Gastroesophageal sphincter (tissue), 4 donors: Measurements from ENCODE around the gene COX5B. TPM values are rescaled to one million over a fixed set of nuclear protein-coding genes. Genes with fewer than 3 reads are reported as not detected.

Experiments
- ATAC-seq: fragments of 150-250 bp; one replicate; pipeline ENCODE4 v1.9.1; 2016; ENCODE audit warnings: mild to moderate bottlenecking, moderate library complexity
- H3K27ac ChIP-seq, 4 donors: fragments of 200-600 bp; sonication (generic) in 3 of 4; 1 replicate in 3 of 4; 2 replicates in 1 of 4; pipeline ENCODE4 v1.5.1; 2016 to 2019
- H3K27me3 ChIP-seq: fragments of 200-600 bp; sonication (generic); one replicate; pipeline ENCODE4 v1.5.1; 2019
- H3K36me3 ChIP-seq, 2 donors: fragments of 200-600 bp; sonication (generic); one replicate each; pipeline ENCODE4 v1.5.1; 2019; ENCODE audit warnings: control low read depth in 1 of 2
- H3K4me1 ChIP-seq, 3 donors: fragments of 200-600 bp; sonication (generic); 1 replicate in 2 of 3; 2 replicates in 1 of 3; pipeline ENCODE4 v1.5.1; 2016 to 2019; ENCODE audit warnings: control low read depth in 2 of 3
- H3K4me3 ChIP-seq, 2 donors: fragments of 200-600 bp; sonication (generic); one replicate each; pipeline ENCODE4 v1.5.1; 2019; ENCODE audit warnings: mild to moderate bottlenecking in 1 of 2, moderate library complexity in 1 of 2
- H3K9me3 ChIP-seq, 3 donors: fragments of 200-600 bp; sonication (generic); one replicate each; pipeline ENCODE4 v1.5.1; 2017 to 2019; ENCODE audit warnings: control low read depth in 2 of 3
- CTCF ChIP-seq, 4 experiments: fragments of 200-600 bp in 2 of 4; fragments of 450-650 bp in 2 of 4; sonication (generic) in 1 of 4; IDR thresholded peaks; one replicate each; pipeline ENCODE4 v1.5.1; 2017 to 2019; ENCODE audit warnings: antibody characterized with exemption in 4 of 4, mild to moderate bottlenecking in 2 of 4, moderate library complexity in 2 of 4
- EP300 ChIP-seq: sonication (generic); formaldehyde crosslinking; IDR thresholded peaks from one replicate; pipeline ENCODE4 v1.6.1; 2017; ENCODE audit warnings: antibody characterized with exemption, mild to moderate bottlenecking
- POLR2A ChIP-seq, 2 donors: fragments of 450-650 bp; IDR thresholded peaks; one replicate each; pipeline ENCODE4 v1.6.1; 2017; ENCODE audit warnings: antibody characterized with exemption in 2 of 2, mild to moderate bottlenecking in 2 of 2, moderate library complexity in 1 of 2
- POLR2AphosphoS5 ChIP-seq: sonication (generic); formaldehyde crosslinking; IDR thresholded peaks from one replicate; pipeline ENCODE4 v1.6.1; 2017; ENCODE audit warnings: antibody characterized with exemption
- whole genome bisulfite sequencing, 2 donors: methylation state at CpG; one replicate each; pipeline ENCODE4 v1.1.5; 2018; ENCODE audit warnings: low coverage in 1 of 2; 5-methylcytosine and 5-hydroxymethylcytosine counted together
- total RNA-seq, 4 donors: library from RNA; depleted of rRNA; stranded (reverse); fragments of >200 nt; gene quantifications; one replicate each; pipeline ENCODE4 v1.1.0, GENCODE V29; 2016

The COX5B gene
- total RNA-seq, 4 donors from 2014 or later = 319 to 462 (median 396) TPM

DNA sequence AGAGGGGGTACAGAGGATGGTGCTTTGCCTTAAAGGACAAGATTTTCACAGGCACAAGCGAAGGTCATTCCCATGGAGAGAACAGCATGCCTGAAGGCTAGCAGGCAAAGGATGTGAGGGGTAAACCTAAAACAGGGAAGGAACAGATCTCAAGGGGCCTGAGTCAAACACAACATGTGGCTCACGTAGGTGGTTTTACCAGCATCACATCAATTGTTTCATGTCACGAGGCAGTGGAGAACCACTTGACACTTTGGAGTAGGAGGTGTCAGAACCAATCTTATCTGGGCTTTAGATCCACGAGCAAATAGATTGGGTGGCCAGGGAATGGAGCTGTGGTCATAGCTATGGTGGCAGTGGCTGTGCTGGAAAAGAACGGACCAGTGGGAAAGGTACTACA, 8.4 kb downstream of the COX5B start:
- peaks cover 0 to 79% of the 10 kb centered on the region in 2 donors for H3K36me3 ChIP-seq
- peaks cover 0 to 13% (median 0%) of the 10 kb centered on the region in 3 donors for H3K9me3 ChIP-seq
- no peaks in the 10 kb centered on the region for H3K27me3 ChIP-seq
- no peak for ATAC-seq
- no peak overlapping the region for H3K4me3 ChIP-seq
- no peak overlapping the region for H3K27ac ChIP-seq
- WGBS, 2 donors = 87 to 91% methylated on average over 4 to 5 of the region's 5 CpGs
- TF ChIP-seq POLR2A (IDR thresholded peaks at IDR 0.05) (no peak), EP300 (no peak), POLR2AphosphoS5 (no peak), CTCF (IDR thresholded peaks at IDR 0.05) (no peak)
- no peaks in the 10 kb centered on the region for H3K4me1 ChIP-seq

DNA sequence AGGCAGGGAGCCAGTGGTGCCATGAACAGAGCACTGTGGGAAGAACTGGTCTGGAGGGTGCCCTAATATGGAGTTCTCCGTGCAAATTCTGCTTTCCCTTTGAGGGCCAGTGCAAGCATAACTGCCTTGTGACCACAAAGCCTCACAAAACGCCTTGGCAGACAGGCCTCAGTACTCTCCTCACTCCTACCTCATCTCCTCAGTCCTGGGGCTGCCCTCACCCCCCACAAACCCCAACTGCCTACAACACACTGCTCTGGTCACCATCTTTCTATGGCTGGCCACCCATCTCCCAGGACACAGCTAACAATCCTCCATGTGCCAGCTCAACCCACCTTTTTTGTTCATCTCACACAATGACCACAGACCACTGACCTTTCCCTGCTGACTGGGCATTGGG, 8.9 kb downstream of the COX5B start:
- Histone ChIP-seq H3K27me3 (no peaks in the 10 kb centered on the region), H3K4me3 (no peak overlapping the region), H3K36me3 (peaks cover 0 to 79% of the 10 kb centered on the region in 2 donors), H3K9me3 (peaks cover 0 to 13% (median 0%) of the 10 kb centered on the region in 3 donors), H3K4me1 (no peaks in the 10 kb centered on the region), H3K27ac (no peak overlapping the region)
- ATAC-seq = no peak
- WGBS, 2 donors = 94 to 100% methylated on average over 1 to 2 of the region's 2 CpGs
- TF ChIP-seq CTCF (IDR thresholded peaks at IDR 0.05) (no peak), EP300 (no peak), POLR2A (IDR thresholded peaks at IDR 0.05) (no peak), POLR2AphosphoS5 (no peak)

DNA sequence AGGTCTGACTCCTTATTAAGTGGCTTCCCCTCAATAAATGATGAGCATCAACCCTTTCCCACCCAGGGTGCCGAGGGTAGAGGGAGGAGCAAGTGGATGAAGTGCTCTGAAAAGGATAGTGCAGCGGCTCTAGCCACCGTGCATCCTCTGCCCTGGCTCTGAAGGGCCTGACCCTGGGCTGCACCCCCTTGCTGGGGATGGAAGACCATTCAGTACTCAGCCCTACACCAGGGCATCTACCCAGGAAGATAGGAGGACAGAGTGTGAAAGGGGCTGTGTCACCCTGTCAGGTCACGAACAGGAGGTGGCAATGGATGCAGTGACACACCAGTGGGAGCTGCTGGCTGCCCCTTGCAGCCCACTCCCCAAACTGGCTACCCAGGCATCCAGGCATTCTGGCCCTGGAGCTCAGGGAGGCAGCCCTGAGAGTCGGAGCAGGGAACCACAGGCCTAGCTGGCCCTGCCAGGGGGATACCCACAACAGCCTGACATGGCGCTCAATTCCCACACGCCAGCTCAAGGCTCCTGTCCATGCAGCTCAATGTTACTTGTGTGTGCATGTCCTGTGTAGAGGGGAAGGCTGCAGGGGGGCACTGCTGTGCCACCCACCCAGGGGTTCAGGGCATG, 10.4 kb downstream of the COX5B start:
- Histone ChIP-seq H3K4me1 (peaks cover 0 to 14% (median 7%) of the 10 kb centered on the region in 3 donors), H3K4me3 (no peak overlapping the region), H3K27ac (no peak overlapping the region), H3K9me3 (peaks cover 0 to 13% (median 0%) of the 10 kb centered on the region in 3 donors), H3K36me3 (peaks cover 0 to 75% of the 10 kb centered on the region in 2 donors), H3K27me3 (no peaks in the 10 kb centered on the region)
- ATAC-seq = no peak
- TF ChIP-seq POLR2A (IDR thresholded peaks at IDR 0.05) (no peak), POLR2AphosphoS5 (no peak), EP300 (no peak), CTCF (IDR thresholded peaks at IDR 0.05) (no peak)
- WGBS, 2 donors = 88 to 97% methylated on average over 3 of the region's 7 CpGs

- Histone ChIP-seq H3K4me1 (peaks cover 0 to 22% (median 15%) of the 10 kb centered on the region in 3 donors), H3K27ac (no peak overlapping the region), H3K36me3 (peaks cover 0 to 74% of the 10 kb centered on the region in 2 donors), H3K9me3 (peaks cover 0 to 13% (median 0%) of the 10 kb centered on the region in 3 donors), H3K27me3 (no peaks in the 10 kb centered on the region), H3K4me3 (no peak overlapping the region)
- 100% methylated on average over 2 of the region's 15 CpGs for WGBS, 2 donors
- ATAC-seq = no peak
- TF ChIP-seq EP300 (no peak), CTCF (IDR thresholded peaks at IDR 0.05) (no peak), POLR2AphosphoS5 (no peak), POLR2A (IDR thresholded peaks at IDR 0.05) (no peak)
These were observed 11.2 kb downstream of the COX5B start for GRCh38 chr2:97656905-97657587.
